Stimulated activated CD8-positive, alpha-beta memory T cell treated with anti-CD3 and anti-CD28 coated beads, Interleukin-4, amount 100 ng/mL, for 4 hours (primary cell): ENCODE data around the gene ANKRD31.
"Not testable (repeated sequence)": the region's sequence is repeated elsewhere in the genome, so short reads cannot be mapped to it uniquely, and the experiment has no call there.

Source experiments
- DNase-seq, 2 donors: peaks; one replicate each; pipeline ENCODE4 v3.0.0-alpha.2; 2020; ENCODE audit warnings: low read depth in 2 of 2, low spot score in 1 of 2

ANKRD31 gene

DNA sequence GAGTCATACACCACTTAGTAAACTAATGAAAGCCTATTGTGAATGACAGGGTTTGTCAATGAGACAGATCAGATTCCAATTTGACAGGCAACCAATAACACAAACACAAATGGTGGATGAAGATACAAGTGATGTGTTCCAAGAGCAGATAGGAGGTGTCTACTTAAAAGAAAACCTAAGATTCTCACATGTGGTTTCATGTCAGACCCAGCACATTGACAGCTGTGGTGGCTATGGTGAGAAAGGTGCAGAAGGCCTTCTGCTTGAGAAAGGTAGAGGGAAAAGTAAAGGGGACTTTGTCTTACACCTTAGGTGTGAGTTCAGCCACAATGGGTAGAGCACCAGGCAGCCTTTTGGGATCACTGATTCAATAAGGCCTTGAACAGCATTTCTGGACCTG lies 11.2 kb downstream of the ANKRD31 start:
- DNase-seq: no peak

DNA sequence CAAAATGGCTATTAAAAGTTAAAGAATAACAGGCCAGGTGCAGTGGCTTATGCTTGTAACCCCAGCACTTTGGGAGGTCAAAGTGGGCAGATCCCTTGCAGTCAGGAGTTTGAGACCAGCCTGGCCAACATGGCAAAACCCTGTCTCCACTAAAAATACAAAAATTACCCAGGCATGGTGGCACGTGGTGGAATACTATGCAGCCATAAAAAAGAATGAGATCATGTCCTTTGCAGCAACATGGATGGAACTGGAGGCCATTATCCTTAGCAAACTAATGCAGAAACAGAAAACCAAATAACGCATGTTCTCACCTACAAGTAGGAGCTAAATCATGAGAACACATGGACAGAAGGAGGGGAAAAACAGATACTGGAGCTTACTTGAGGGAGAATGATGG lies 15.9 kb downstream of the ANKRD31 start:
- not testable (repeated sequence) for DNase-seq

DNA sequence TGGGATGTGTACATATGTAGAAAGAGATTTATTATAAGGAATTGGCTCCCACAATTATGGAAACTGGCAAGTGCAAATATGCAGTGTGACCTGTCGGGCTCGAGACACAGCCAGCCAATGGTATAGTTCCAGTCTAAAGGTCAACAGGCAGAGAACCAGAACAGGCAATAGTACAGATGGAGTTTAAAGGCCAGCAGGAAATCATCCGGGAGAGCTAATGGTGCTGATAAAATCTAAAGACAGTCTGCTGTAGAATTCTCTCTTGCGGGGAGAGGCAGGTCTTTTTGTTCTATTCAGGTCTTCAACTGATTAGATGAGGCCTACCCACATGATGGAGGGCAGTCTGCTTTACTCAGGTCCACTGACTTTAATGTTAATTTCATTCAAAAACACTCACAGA lies 21.8 kb downstream of the ANKRD31 start:
- DNase-seq: no peak

DNA sequence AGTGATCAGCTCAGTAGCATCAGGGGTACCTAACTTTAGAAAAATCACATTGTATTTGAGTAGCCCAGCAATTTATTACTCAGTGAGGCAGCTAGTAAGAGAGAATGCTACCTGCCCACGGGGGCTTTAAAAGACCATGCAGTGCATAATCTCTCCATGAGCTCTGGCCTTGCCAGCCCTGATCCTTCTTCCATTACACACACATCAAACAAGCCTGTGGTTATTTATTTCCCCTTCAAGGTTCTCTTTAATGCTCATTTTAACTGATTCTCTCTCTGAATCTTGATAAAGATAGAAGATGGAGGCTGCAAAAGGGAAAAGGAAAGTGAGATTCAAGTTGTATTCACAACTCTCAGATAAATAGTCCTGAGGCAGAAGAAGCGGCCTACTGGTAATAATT lies 22.3 kb downstream of the ANKRD31 start:
- DNase-seq: no peak

DNA sequence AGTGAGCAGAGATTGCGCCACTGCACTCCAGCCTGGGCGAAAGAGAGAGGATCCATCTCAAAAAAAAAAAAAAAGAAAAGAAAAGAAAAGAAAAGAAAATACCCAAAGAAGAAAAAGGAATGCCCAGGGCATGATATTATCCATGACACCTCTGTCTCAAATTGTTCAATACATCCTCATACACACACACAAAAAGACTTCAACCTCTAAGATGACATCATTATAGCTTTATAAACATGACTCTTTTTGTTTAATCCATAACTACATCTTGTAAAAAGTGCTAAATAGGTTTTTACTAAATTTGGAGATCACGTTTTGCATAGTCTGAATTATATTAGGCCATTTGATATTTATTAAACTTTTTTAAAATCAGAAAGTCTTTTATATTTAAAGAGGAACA lies 33.1 kb downstream of the ANKRD31 start:
- DNase-seq: no peak

DNA sequence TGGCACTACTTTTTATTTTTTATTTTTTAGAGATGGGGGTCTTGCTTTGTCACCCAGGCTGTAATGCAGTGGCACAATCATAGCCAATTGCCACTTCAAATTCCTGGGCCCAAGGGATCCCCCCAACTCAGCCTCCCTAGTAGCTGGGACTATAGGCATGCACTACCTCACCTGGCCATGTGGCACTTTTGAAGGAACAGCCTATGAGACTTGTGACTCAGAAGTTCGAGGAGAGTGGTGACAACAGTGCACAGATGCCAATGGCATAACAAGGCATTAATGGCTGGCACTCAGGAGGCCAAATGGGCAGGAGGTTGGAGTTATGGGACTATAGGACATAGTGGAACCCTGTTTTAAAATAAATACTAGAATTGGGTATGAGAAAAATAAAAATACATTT lies 33.7 kb downstream of the ANKRD31 start:
- DNase-seq: no peak

DNA sequence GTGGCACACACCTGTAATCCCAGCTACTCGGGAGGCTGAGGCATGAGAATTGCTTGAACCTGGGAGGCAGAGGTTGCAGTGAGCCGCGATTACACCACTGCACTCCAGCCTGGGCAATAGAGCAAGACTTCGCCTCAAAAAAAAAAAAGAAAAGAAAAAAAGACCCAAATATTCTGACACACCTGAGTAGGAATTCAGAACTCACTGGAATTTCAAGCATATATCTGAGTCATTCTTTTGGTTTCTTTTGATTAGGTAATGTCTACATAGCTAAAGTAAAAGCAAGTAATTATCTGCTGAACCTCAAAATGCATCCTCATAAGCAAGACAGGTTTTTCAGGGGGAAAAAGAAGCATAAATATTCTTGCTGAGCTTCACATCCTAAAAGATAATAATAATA lies 35.9 kb downstream of the ANKRD31 start:
- no peak for DNase-seq

DNA sequence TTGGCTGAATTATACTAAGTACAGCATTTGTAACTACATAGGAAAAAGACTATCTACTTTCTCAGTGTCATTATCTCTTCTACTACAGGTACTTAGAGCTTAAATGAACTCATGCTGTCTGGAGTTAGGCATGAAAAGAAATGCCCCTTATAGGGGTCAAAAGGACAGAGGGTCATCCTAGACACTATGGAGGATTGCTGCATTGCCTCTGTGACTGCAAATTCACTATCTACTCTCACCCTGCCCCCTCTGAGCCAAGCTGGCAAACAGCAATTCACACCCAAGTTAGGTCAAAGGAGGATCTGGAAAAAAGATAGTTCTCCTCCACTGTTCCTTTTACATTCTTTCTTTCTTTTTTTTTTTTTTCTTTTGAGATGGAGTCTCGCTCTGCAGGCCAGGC lies 36.7 kb downstream of the ANKRD31 start:
- DNase-seq: no peak

DNA sequence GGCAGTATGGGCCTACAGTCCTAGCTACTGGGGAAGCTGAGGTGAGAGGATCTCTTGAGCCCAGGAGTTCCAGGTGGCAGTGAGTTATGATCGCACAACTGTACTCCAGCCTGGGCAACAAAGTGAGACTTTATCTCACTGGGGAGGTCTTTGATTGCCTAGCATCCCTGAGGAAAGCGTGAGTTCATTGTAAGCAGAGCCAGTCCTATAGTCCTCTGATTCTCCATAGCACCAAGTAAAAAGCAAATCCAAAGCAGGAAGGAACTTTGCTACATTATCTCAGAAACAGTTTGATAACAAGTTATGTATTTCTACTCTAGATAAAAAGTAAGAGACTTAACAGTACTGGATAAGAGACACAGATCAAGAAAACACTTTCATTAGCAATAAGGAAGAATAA lies 37.6 kb downstream of the ANKRD31 start:
- DNase-seq: no peak

DNA sequence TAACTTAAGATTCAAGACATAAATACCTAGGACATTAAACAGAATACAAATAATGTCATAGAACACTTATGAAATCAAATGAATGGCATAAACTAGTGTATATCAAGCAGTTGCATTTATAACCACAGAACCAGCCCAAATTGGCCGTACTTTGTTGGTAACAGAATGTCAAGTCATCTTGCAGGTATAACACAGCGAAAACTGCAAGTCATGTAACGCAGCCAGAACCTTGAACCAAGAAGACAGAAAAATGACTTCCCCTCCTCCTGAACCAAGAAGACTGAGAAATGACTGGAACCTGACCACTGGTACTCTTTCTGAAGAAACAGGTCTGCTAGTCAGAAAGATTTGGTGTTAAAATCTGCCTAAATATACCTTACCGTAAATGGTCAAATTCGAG lies 38.9 kb downstream of the ANKRD31 start:
- no peak for DNase-seq

DNA sequence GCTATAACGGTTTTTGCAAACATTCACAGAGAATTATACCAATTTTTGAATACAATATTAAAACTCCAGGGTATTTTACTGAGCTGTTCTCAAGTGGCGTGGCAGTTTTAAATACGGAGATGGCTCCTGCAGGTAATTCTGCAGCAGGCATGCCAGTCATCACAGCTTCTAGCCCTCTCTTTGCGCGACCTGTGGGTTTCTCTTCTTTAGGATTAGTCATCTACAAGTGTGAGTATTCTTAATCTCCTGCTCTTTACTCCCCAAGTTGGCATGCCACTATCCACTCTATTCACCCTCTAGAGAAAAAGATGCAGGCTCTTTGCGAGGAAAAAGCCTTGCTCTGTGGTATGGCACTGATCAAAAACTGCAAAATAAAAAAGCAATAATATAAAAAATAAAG lies 43.9 kb downstream of the ANKRD31 start:
- DNase-seq: no peak

DNA sequence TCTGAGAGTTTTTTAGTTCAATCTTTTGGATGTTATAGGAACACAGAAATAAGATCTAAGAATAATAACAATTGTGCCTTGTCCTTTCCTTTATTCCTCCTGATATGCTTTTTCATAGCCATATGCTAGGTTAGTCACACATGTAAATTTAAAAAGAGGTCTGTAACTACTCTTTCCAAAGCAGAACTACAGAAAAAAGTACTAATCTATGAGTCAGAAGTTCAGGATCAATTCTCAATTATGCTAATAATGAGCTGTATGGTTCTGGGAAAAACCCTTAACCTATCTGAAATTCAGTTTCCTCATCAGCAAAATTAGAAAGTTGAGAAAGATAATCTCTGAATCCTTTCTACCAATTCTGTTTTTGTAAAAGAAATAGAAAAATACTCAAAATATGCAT lies 44.4 kb downstream of the ANKRD31 start:
- DNase-seq: no peak

DNA sequence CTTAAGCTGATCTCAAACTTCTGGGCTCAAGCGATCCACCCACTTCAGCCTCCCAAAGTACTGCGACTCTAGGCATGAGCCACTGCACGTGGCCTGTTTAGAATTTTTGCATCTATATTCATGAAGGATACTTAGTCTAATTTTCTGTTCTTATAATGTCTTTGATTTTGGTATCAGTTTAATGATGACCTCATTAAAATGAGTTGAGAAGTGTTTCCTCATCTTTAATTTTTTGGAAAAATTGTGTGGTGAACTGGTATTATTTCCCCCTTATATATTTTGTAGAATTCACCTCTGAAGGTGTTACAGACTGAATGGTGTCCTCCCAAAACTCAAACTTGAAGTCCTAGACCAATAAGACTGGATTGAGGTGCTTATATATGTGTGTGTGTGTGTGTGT lies 46.5 kb downstream of the ANKRD31 start:
- DNase-seq: no peak

DNA sequence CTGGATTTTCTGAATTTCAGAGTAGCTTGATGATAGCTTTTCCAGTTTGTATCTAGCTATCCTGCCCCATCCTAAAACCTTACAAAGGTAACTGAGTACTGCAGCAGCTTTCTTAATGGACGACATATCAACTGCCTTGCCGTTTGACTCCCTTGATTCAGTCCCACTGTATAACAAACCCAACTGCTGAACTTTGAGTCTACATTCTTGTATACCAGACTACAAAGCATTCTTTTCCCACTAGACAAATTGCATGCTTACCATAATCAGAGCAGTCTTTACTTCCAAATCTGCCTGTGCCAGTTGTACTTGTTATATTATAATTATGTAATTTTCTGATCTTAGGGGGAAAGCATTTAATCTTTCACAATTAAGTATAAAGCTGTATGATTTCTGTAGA lies 47.3 kb downstream of the ANKRD31 start:
- DNase-seq: no peak

DNA sequence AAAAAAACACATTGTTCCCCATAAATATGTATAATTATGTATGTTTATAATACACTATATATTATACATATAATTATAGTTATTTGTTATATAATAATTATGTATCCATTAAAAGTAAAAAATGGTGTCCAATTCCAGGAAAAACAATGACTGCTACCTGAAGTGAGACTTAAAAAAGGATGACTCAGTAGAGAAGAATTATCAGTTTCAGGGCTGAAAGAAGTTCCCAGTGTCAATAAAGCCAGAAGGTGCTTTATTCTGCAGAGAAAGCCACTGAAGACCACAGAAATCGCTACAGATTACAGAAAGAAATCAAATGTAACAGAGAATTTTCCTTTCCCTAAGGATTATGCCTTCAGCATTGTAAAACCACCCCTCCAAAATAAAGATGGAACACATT lies 50.9 kb downstream of the ANKRD31 start:
- no peak for DNase-seq

DNA sequence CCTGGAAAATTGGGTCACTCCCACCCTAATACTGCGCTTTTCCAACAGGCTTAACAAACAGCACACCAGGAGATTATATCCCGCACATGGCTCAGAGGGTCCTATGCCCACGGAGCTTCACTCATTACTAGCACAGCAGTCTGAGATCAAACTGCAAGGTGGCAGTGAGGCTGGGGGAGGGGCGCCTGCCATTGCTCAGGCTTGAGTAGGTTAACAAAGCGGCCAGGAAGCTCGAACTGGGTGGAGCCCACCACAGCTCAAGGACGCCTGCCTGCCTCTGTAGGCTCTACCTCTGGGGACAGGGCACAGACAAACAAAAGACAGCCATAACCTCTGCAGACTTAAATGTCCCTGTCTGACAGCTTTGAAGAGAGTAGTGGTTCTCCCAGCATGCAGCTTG lies 60.7 kb downstream of the ANKRD31 start:
- DNase-seq: not testable (repeated sequence)

DNA sequence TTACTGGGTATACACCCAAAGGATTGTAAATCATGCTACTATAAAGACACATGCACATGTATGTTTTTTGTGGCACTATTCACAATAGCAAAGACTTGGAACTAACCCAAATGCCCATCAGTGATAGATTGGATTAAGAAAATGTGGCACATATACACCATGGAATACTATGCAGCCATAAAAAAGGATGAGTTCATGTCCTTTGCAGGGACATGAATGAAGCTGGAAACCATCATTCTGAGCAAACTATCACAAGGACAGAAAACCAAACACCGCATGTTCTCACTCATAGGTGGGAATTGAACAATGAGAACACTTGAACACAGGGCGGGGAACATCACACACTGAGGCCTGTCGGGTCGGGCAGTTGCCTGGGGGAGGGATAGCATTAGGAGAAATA lies 61.8 kb downstream of the ANKRD31 start:
- DNase-seq: not testable (repeated sequence)

DNA sequence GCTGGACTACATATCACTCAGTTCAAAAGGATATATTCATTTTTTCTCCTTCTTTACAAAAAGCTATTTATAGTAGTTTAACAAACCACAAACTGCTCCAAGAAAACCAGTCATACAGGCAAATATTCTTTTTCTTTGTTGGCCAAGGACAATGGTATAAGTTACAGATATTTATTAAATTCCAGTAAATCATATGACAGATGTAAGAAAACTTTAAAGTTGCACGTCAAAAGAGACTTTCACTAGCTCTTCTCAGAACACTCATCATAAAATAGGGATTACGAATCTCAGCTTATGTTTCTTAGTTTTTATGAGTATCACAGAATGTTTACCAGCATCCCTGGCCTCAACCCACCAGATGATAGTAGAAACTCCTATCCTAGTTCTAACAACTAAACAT lies 67.2 kb downstream of the ANKRD31 start:
- no peak for DNase-seq

DNA sequence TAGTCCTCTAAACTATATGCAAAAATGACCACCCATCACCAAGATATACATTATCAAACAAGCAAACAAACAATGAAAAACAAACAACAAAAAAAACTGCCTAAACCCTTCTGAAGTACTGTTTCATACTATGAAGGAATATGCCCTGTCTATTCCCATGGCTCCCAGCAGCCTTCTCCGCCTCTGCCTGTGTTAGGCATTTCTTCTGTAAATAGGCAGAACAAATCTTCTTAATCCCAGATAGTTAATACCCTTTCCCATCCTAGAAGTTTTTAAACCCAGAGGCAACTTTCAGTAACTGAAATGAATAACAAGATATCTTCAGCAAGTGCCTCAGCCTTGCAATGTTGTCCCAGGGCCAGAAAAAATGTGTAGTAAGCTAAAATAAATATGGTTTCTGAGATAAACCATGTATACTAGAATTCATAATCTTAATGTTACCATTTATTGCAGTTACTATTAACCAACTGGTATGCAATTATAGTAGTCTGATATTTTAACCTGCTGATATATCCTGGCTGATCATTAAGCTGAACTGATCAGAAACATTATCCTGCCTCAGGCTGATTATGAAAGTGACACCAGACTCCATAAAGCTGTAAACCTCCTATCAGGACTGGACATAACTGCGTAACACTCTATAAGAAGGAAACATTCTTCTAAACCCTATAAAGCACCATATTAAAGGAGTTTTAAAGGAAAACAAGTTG lies 68.5 kb downstream of the ANKRD31 start:
- DNase-seq: no peak

DNA sequence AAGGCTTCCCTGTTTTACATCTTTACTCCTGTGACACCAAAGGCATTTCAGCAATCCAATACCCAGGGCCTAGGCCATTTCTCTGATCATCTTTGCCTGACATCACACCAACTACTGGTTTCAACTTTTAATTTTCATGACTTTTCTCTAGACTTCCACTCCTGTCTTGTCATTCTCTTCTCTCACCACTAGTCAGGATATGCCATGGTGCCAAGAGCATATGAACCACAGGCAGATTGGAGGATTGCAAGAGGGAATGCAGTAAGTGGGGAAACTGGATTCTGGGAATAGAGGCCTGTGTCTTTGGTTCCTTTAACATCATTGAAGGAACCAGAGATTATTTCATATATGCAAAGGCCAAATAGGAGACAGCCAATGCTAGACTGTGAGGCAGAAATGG lies 69.3 kb downstream of the ANKRD31 start:
- DNase-seq: no peak

DNA sequence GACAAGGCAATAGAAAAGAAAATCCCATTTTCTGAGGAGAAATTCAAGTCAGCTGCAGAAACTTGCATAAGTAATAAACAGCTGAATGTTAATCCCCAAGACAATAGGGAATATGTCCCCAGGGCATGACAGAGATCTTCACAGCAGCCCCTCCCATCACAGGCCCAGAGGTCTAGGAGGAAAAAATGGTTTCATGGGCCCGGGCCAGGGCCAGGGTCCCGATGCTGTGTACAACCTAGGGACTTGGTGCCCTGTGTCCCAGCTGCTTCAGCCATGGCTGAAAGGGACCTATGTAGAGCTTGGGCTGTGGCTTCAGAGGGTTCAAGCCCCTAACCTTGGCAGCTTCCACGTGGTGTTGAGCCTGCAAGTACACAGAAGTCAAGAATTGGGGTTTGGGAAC lies 75.2 kb downstream of the ANKRD31 start:
- not testable (repeated sequence) for DNase-seq

DNA sequence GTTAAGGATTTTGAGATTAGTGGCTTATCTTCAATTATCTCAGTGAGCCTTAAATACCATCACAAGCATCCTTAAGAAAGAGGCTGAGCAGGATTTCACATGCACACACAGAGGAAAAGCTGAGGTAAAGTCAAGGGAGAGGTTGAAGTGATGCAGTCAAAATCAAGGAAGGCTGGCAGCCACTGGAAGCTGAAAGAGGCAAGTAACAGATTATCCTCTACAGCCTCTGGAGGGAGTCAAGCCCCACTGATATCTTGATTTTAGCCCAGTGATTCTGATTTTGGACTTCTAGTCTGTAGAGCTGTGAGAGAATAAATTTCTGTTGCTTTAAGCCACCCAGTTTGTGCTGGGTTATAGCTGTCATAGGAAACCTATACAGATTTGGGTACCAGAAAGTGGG lies 80.1 kb downstream of the ANKRD31 start:
- DNase-seq: no peak

DNA sequence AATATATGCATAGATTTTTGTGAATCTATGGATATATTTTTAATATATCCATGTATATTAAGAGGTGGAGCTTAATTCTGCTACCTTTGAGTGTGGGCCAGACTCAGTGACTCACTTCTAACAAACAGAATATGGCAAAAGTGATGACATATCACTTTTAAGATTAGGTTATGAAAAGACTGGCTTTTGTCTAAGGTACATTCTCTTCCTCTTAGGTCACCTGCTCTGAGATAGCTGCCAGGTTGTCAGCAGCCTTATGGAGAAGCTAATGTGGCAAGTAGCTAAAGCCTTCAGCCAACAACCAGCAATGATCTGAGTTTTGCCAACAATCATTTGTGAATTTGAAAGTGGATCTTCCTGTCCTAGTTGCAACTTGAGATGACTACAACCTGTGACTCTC lies 83.8 kb downstream of the ANKRD31 start:
- DNase-seq: no peak

DNA sequence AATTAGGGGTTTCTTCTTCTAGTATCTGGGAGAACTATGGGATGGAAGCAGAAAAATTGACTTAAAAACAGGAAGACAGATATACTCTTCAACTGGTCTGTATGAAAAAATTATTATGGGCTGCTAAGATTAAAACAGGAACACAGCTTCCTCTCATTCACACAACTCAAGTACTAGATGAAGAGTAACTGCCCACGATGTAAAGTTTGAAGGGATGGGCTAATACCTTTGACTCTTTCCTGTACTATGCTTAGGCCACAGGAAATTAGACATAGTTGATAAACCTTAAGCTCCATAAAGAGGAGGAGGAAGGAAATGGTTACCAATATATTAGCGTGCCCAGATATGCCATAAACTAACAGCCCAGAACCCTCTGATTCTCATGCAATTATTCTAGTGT lies 88.6 kb downstream of the ANKRD31 start:
- no peak for DNase-seq
